HG03045 (cell line): ENCODE results near the gene STX8.
"Not testable (repeated sequence)": the region's sequence is repeated elsewhere in the genome, so short reads cannot be mapped to it uniquely, and the experiment has no call there.

ENCODE experiments used
- ATAC-seq: cut with Tn5 transposase; IDR thresholded peaks from one replicate; pipeline ENCODE4 v1.9.1; 2021; ENCODE audit warnings: mild to moderate bottlenecking, moderate library complexity; ENCODE audit not compliant: unreplicated experiment

Gene STX8

DNA sequence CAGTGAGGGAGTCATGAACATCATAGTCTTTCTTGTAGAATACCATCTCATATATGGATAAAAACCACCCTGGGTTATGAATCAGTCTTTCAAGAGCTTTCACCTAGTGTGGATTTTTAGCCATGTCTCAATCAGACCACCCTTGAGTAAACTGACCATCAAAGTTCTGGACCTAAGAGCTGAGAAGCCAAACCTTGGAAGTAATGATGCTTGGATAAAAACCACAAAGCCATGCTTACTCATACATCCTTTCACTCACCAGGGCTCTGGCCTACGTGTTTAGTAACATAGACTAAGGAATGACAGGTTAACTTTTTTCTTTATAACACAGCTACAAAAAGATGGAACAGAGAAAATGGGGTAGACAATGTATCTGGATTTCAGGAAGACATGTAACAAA is 167.2 kb downstream of the STX8 start:
- ATAC-seq: no peak

DNA sequence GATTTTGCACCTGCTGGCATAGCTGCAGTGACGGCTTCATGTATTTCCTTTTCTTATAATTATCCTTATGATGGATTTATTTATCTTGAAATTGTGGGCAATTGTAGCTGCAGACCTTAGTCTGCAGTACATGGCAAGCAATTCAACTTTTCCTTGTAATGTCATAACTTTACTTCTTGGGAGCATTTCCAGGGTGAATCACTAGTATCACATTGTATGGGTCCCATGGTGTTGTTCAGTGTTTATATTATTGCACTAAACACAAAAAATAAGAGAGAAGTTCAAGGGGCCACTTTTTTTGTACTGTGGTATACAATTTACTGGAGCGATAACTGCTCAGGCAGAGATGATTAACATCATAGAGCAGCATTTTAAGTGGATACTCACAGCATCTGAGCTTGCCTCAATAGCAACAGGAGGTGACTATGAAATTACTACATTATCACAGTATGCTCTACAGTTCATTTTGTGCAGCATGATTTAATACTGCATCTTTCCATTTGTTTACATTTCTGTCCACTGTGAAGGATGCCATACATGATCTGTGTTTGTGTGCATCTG is 169.5 kb downstream of the STX8 start:
- ATAC-seq: no peak

DNA sequence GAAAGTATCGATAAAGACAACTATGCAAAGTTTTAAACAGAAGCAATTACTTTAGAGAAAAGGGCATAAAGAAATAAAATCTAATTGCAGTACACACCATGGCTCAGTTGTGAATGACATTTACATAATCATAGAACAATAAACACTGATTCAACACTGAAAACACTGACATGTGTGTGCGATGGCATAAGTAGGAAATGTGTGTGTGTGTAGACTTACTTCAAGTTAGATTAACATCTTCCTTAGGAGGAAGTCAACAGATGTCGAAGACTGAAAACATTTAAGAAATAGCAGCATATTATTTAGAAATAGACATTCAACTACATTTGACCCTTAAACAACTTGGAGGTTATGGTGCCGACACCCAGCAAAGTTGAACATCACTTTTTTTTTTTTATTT is 172.4 kb downstream of the STX8 start:
- ATAC-seq: no peak

- ATAC-seq: no peak
Measured at GRCh38 chr17:9402590-9403199, 172.9 kb downstream of the STX8 start.

DNA sequence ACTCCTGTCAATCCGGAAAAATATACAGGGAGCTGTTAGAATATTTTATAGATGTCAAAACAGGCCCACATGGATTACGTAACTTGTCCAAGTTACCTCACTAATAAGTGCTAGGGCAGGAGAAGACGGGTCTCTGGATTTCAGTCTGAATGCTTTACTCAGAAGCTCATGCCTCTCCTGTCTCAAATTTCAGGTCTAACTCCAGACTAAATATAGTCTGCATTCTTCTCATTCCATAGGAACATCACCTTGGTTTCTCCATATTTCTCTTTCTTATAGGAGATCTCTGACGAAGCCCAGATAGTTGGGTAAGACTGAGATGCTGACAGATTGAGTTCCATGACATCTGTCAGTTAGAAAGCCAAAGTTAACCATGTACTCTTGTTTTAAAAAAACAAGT is 174.2 kb downstream of the STX8 start:
- no peak for ATAC-seq

- ATAC-seq: peak; percentile 83
Measured at GRCh38 chr17:9389111-9389527, 186.5 kb downstream of the STX8 start.

GRCh38 chr17:9386401-9386800 is 189.2 kb downstream of the STX8 start:
- ATAC-seq: no peak

- ATAC-seq: no peak
Measured at GRCh38 chr17:9383826-9384225, 191.8 kb downstream of the STX8 start.

DNA sequence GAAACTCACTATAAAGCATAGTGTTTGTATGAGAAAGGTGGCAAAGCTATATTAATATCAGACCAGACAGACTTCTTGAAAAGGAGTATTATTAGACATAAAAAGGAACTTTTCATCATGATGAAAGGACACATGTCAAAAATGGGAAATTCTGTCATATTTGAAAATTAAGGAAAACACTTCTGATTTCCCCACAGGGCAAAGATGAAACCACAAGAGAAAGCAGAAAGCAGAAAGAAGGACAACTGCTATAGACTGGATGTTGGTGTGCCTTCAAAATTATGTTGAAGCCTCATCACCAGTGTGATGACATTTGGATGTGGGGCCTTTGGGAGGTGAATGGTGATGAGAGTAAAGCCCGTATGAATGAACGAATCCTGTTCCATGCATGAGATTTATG is 193.0 kb downstream of the STX8 start:
- ATAC-seq: no peak

DNA sequence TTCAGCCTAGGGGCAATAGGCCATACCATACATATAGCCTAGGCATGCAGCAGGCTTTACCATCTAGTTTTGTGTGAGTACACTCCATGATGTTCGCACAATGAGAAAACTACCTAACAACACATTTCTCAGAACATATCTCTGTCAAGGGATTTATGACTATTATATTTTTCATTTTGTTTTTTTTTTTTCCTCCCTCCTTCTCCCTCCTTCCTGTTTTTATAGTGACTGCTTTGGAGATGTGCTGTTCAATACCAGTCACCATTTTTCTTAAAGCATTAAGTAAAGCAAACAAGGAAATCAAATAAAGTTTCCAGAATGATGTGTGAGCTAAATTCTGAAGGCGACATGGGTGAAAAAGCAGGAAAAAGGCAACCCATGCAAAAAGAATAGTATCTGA is 194.6 kb downstream of the STX8 start:
- ATAC-seq: no peak

DNA sequence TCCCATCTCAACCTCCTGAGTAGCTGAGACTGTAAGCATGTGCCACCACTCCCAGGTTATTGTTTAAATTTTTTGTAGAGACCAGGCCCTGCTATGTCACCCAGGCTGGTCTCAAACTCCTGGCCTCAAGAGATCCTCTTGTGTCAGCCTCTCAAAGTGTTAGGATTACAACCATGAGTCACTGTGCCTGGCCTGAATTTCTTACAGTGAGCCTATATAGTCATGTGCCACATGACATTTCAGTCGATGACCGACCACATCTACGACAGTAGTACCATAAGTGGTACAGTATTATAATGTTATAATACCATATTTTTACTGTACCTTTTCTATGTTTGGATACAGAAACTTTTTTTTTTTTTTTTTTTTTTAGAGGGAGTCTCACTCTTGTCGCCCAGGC is 195.3 kb downstream of the STX8 start:
- no peak for ATAC-seq

DNA sequence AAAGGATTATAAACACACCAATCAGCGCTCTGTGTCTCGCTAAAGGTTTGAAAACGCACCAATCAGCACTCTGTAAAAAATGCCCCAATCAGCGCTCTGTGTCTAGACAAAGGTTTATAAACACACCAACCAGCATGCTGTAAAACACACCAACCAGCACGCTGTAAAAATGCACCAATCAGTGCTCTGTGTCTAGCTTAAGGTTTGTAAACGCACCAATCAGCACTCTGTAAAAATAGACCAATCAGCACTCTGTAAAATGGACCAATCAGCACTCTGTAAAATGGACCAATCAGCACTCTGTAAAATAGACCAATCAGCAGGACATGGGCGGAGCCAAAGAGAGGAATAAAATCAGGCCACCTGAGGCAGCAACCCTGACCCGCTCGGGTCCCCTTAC is 199.4 kb downstream of the STX8 start:
- not testable (repeated sequence) for ATAC-seq

- no peak for ATAC-seq
Measured at GRCh38 chr17:9371019-9371418, 204.6 kb downstream of the STX8 start.

DNA sequence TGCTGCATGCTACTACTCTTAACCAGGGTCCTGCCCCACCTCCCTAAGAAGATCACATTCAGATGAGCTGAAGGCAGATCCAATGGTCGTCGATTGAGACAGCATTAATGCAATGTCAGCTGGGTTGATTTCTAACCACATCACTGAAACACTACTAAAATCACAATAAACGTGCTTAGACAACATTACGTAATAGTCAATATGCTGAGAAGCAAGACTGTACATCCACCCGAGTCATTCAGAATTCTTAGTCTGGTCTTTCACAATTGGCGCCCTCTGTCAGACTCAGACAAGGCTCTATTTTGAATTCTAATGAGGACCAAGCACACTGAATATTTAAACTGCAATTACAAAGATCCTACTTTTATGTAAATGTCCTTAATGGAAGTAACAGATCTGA is 205.2 kb downstream of the STX8 start:
- ATAC-seq: no peak

GRCh38 chr17:9368631-9369030 is 207.0 kb downstream of the STX8 start:
- no peak for ATAC-seq

- no peak for ATAC-seq
Measured at GRCh38 chr17:9367156-9367555, 208.5 kb downstream of the STX8 start.

DNA sequence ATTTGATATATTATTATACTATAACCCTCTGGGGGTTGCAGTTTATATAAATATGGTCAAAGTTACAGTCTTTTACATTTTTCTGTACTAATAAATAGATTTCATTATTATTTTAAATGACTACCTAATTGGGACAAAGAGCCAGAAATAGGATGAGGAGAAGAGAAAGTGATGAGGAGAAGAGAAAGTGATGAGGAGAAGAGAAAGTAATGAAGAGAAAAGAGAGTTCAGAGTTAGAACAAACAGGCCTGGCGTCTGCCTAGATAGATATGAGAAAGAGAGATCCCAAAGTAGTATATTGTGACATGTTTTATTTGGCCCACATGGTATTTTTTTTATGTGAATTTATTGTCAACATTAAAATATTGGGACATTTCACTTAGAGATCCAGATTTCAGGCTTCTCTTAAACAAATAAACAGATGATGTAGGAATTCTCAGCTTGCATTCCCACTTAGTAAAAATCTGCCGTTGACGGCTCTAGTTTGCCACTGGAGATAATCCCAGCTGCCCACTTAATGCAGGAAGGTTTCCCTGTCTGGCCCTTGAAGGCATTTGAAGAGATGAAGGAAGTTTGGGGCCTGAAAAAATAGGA is 210.7 kb downstream of the STX8 start:
- ATAC-seq: no peak

DNA sequence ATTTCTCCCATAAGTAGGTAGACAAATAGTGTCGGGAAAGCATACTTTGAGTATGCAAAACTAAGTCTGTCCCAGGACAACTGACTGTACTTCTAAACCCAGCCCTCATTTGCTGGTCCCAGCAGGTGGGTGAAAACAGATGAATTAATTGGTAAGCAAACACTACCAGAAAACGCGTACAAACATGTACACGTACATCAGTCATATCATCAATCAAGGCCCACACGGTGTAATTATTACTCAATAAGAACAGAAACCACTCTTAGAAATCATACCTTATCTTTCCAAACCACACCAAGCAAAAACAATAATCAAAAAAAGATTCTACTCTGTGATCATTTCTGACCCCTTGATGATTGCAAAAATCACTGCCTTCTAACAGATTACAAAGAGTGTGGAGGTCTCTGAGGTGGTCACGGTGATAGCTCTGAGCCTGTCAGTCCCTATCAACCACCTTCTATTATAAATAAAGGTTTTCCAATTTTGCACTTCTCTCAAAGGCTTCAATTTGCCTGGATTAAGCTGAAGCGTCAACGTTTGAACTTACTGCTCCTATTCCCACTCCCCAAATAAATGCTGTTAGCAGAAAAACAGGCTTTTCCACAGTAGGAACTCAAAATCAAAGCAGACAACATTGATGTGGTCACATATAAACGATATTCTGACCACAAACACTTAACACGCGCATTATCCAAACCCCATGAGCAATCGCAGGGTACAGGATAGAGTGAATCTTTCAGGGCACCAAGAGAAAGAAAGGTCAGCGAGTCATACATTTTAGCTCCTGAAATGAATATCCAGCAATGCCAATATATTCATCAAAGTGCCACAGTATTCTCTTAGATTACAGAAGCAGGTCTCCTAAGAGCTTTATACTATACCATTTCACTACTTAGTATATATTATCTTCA is 211.9 kb downstream of the STX8 start:
- ATAC-seq: no peak

- ATAC-seq: no peak
Measured at GRCh38 chr17:9361188-9361955, 214.2 kb downstream of the STX8 start.

DNA sequence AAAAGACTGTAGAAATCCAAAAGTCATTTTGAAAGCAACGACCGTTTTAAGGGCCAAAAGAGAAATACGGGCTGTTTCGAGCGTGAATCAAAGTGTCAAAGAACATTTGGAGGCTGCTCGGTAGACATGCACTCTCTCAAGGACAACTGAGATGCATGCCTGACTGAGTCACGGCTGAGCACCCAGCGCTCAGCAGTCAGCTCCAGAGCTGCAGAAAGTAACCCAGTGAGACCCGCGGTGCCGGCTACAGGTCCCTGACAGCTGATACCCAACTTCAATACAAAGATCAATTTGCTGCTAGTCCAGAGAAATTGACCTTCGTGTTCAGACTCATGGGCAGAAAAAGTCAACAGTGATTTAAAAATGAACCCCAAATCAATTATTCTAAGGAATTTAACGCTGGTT is 214.9 kb downstream of the STX8 start:
- no peak for ATAC-seq

- no peak for ATAC-seq
Measured at GRCh38 chr17:9356488-9356911, 219.1 kb downstream of the STX8 start.
